Pancreas (tissue), 10 donors: Measurements from ENCODE around the gene VGLL2. TPM values are rescaled to one million over a fixed set of nuclear protein-coding genes. Genes with fewer than 3 reads are reported as not detected.

Experiments
- ATAC-seq, 4 donors: fragments of 200-7000 bp; cut with Tn5 transposase; one replicate each; pipeline versions ENCODE4 v1.8.0 to v1.9.1; 2020; ENCODE audit warnings: mild to moderate bottlenecking in 4 of 4, moderate library complexity in 4 of 4
- DNase-seq, 6 donors: peaks; one replicate each; pipeline ENCODE4 v3.0.0-alpha.2; 2020
- FAIRE-seq: peaks from 2 replicates; lab custom pipeline; 2012; peaks lifted over from hg19 to GRCh38; lab: Jason Lieb, UNC
- H3K27ac ChIP-seq, 4 donors: fragments of 200-600 bp; sonication (generic); 1 replicate in 3 of 4; 2 replicates in 1 of 4; pipeline versions ENCODE4 v1.5.0 to v1.8.0; 2020
- H3K27me3 ChIP-seq, 4 donors: fragments of 200-600 bp; one replicate each; pipeline ENCODE4 v1.8.0; 2021
- H3K36me3 ChIP-seq, 3 donors: fragments of 200-600 bp; sonication (generic) in 1 of 3; one replicate each; pipeline versions ENCODE4 v1.5.0 to v1.8.0; 2020 to 2021
- H3K4me1 ChIP-seq, 3 donors: fragments of 200-600 bp; one replicate each; pipeline ENCODE4 v1.8.0; 2021
- H3K4me3 ChIP-seq, 4 donors: fragments of 200-600 bp; sonication (generic) in 2 of 4; one replicate each; pipeline versions ENCODE4 v1.5.0 to v1.8.0; 2020 to 2021
- H3K9me3 ChIP-seq, 4 donors: fragments of 200-600 bp; one replicate each; pipeline ENCODE4 v1.8.0; 2021
- CTCF ChIP-seq, 4 donors: fragments of 200-600 bp; sonication (generic) in 3 of 4; IDR thresholded peaks; one replicate each; pipeline versions ENCODE4 v1.5.0 to v1.8.0; 2021; ENCODE audit warnings: antibody characterized with exemption in 4 of 4
- WGBS, 2 donors: extraction: QIAGEN DNeasy Blood & Tissue Kit; methylation state at CpG; one replicate each; pipeline ENCODE4 v1.1.7; 2013; 5-methylcytosine and 5-hydroxymethylcytosine counted together
- intact Hi-C, 3 donors: fragments of 100-400 bp; cut with DNase I; formaldehyde crosslinking; loops; one replicate each; pipeline versions ENCODE4 v1.11.1 to v1.14.2; 2022
- polyA plus RNA-seq, 2 donors: library from polyadenylated mRNA; stranded (reverse); fragments of 200-250 nt; gene quantifications; one replicate each; pipeline ENCODE4 v1.2.3, GENCODE V29; 2013
- total RNA-seq, 6 donors: library from RNA; stranded (reverse); fragmentation: NEBNext Ultra II Directional in 4 of 6; extraction: Animal tissue kit (Norgen Biotek cat#: 25700) in 4 of 6; gene quantifications; one replicate each; pipeline versions ENCODE4 v1.2.1 to v1.2.4, GENCODE V29; 2021 to 2023
- donor health status: healthy with polysubstance abuse.
- donor health status: DM: no; HTN: no; CAD: no; lungs with moderate emphysema.
- donor health status: DM: no; HTN: no; CAD: no.
- donor health status: control.
- donor health status: control.
- donor health status: Bipolar disorder and iron deficiency.
- donor health status: DM: yes; HTN: yes; CAD: no.
- donor health status: DM: no; HTN: no; CAD: no.
- donor health status: DM: no; HTN: no; CAD: no.
- donor health status: DM: yes; HTN: yes; CAD: no.

VGLL2 gene
- total and polyA plus RNA-seq, 8 donors = not detected

- no peak for TF ChIP-seq CTCF (IDR thresholded peaks at IDR 0.05)
- FAIRE-seq (no peak), ATAC-seq (no peak), DNase-seq (no peak)
- H3K27ac ChIP-seq = no peak overlapping the region
- H3K4me1 ChIP-seq = no peaks in the 10 kb centered on the region
- H3K4me3 ChIP-seq = no peak overlapping the region
- no peaks in the 10 kb centered on the region for H3K36me3 ChIP-seq
- no peaks in the 10 kb centered on the region for H3K27me3 ChIP-seq
- H3K9me3 ChIP-seq = no peaks in the 10 kb centered on the region
- intact Hi-C loops = no loop called here
- WGBS, 2 donors = 80 to 95% methylated on average over 3 of the region's 3 CpGs
Observed at GRCh38 chr6:117298941-117299340, 33.6 kb downstream of the VGLL2 start.

- no peaks in the 10 kb centered on the region for H3K9me3 ChIP-seq
- H3K36me3 ChIP-seq = no peaks in the 10 kb centered on the region
- FAIRE-seq = no peak
- no peak overlapping the region for H3K27ac ChIP-seq
- no peaks in the 10 kb centered on the region for H3K27me3 ChIP-seq
- H3K4me1 ChIP-seq = no peaks in the 10 kb centered on the region
- 70 to 73% methylated on average over 3 of the region's 3 CpGs for WGBS, 2 donors
- DNase-seq = no peak
- intact Hi-C loops = no loop called here
- ATAC-seq = no peak
- H3K4me3 ChIP-seq = no peak overlapping the region
- TF ChIP-seq CTCF (IDR thresholded peaks at IDR 0.05) = no peak
Observed at GRCh38 chr6:117303323-117303722, 38.0 kb downstream of the VGLL2 start.

GRCh38 chr6:117304446-117304845, 39.1 kb downstream of the VGLL2 start:
- Histone ChIP-seq H3K27ac (no peak overlapping the region), H3K27me3 (no peaks in the 10 kb centered on the region), H3K36me3 (no peaks in the 10 kb centered on the region), H3K9me3 (no peaks in the 10 kb centered on the region), H3K4me1 (no peaks in the 10 kb centered on the region), H3K4me3 (no peak overlapping the region)
- intact Hi-C loops = no loop called here
- 80 to 95% methylated on average over 2 of the region's 2 CpGs for WGBS, 2 donors
- FAIRE-seq = no peak
- no peak for ATAC-seq
- no peak for TF ChIP-seq CTCF (IDR thresholded peaks at IDR 0.05)
- no peak for DNase-seq

GRCh38 chr6:117306227-117306790, 41.0 kb downstream of the VGLL2 start:
- Histone ChIP-seq H3K27ac (no peak overlapping the region), H3K4me1 (no peaks in the 10 kb centered on the region), H3K9me3 (no peaks in the 10 kb centered on the region), H3K27me3 (no peaks in the 10 kb centered on the region), H3K4me3 (no peak overlapping the region), H3K36me3 (no peaks in the 10 kb centered on the region)
- FAIRE-seq = no peak
- intact Hi-C loops = no loop called here
- no peak for TF ChIP-seq CTCF (IDR thresholded peaks at IDR 0.05)
- DNase-seq = no peak
- peak in 2 of 4 donors; percentile 44 to 57 for ATAC-seq
- WGBS, 2 donors = 21 to 24% methylated on average over 3 of the region's 3 CpGs

GRCh38 chr6:117307655-117308054, 42.3 kb downstream of the VGLL2 start:
- H3K9me3 ChIP-seq = no peaks in the 10 kb centered on the region
- FAIRE-seq = no peak
- no peak for ATAC-seq
- no peak overlapping the region for H3K4me3 ChIP-seq
- intact Hi-C loops = no loop called here
- 80 to 93% methylated on average over 3 of the region's 3 CpGs for WGBS, 2 donors
- H3K36me3 ChIP-seq = no peaks in the 10 kb centered on the region
- H3K4me1 ChIP-seq = no peaks in the 10 kb centered on the region
- DNase-seq = no peak
- no peak overlapping the region for H3K27ac ChIP-seq
- no peaks in the 10 kb centered on the region for H3K27me3 ChIP-seq
- TF ChIP-seq CTCF (IDR thresholded peaks at IDR 0.05) = no peak
